Frontal cortex (tissue), 4 donors: ENCODE measurements around the gene ZNF722. TPM values are rescaled to one million over a fixed set of nuclear protein-coding genes. Genes with fewer than 3 reads are reported as not detected.
A peak's percentile ranks its signal among the peaks of the same experiment; 100 is the strongest.
"Not testable (repeated sequence)": the region's sequence is repeated elsewhere in the genome, so short reads cannot be mapped to it uniquely, and the experiment has no call there.

ENCODE experiments used
- DNase-seq, 2 donors: peaks; one replicate each; pipeline ENCODE4 v3.0.0; 2012; ENCODE audit warnings: low spot score in 2 of 2
- FAIRE-seq: peaks from 2 replicates; lab custom pipeline; 2012; peaks lifted over from hg19 to GRCh38; lab: Jason Lieb, UNC
- small RNA-seq: library from RNA; depleted of rRNA; stranded (forward); fragments of <200 nt; gene quantifications from one replicate; pipeline ENCODE3, GENCODE V24; 2014
- total RNA-seq: library from RNA; depleted of rRNA; stranded (reverse); fragments of >200 nt; gene quantifications from one replicate; pipeline ENCODE4 v1.2.3, GENCODE V29; 2014
- donor health status: control.
- donor health status: control.
- donor health status: control.

Gene ZNF722
- not detected for total RNA-seq

DNA sequence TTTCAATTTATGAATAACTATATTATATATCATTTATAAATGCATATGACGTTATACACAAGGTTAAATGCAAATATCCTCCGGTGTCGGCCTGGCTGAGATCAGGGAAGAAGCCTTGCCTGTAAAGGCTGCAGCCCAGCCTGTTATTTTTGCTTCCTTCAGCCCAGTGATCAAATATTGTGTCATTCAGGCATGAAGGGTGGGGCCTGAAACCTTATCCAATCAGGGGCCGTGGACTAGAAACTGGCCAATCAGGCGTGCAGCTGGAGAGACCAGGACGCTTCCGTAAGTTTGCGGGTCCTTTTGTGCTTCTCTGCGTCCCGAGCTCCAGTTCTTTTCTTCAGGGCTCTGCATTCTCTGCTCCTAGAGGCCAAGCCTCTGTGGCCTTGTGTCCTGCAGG, at the start of gene ZNF722:
Gene ZNF722, plus strand, starts transcription at position 301 of the 400 bp plus-strand sequence. CDS start 113 bp downstream, outside the sequence.
- FAIRE-seq (no peak), DNase-seq (no peak)

- no peak for FAIRE-seq
- DNase-seq: no peak
Measured at GRCh38 chr7:63953181-63953580, 45.5 kb upstream of the ZNF722 start.

- DNase-seq: no peak
Measured at GRCh38 chr7:63968629-63969028, 30.0 kb upstream of the ZNF722 start.

DNA sequence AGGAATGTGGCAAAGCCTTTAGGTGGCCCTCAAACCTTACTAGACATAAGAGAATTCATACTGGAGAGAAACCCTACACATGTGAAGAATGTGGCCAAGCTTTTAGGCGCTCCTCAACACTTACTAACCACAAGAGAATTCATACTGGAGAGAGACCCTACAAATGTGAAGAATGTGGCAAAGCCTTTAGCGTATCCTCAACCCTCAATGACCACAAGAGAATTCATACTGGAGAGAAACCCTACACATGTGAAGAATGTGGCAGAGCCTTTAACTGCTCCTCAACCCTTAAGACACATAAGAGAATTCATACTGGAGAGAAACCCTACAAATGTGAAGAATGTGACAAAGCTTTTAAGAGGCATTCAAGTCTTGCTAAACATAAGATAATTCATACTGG, 16.8 kb downstream of the ZNF722 start:
- not testable (repeated sequence) for DNase-seq, FAIRE-seq

More at GRCh38 chr7:63968629-63969028, 30.0 kb upstream of the ZNF722 start:
- FAIRE-seq: no peak

DNA sequence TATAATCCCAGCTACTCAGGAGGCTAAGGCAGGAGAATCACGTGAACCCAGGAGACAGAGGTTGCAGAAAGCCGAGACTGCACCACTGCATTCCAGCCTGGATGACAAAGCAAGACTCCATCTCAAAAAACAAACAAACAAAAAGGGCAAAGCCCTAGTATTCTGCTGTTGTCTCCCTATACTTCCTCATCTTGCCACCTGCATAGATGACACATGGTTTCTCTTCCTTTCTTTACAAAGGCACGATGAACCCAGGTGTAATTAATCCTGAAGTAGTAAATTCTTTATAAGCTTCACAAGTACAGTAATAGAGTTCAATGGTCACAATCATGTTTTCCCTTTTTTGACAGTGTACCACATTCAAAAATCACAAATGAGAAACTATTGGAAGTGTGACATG, 36.7 kb downstream of the ZNF722 start:
- FAIRE-seq (no peak), DNase-seq (no peak)

GRCh38 chr7:64037095-64037494, 38.4 kb downstream of the ZNF722 start:
- FAIRE-seq: no peak
- DNase-seq: no peak

DNA sequence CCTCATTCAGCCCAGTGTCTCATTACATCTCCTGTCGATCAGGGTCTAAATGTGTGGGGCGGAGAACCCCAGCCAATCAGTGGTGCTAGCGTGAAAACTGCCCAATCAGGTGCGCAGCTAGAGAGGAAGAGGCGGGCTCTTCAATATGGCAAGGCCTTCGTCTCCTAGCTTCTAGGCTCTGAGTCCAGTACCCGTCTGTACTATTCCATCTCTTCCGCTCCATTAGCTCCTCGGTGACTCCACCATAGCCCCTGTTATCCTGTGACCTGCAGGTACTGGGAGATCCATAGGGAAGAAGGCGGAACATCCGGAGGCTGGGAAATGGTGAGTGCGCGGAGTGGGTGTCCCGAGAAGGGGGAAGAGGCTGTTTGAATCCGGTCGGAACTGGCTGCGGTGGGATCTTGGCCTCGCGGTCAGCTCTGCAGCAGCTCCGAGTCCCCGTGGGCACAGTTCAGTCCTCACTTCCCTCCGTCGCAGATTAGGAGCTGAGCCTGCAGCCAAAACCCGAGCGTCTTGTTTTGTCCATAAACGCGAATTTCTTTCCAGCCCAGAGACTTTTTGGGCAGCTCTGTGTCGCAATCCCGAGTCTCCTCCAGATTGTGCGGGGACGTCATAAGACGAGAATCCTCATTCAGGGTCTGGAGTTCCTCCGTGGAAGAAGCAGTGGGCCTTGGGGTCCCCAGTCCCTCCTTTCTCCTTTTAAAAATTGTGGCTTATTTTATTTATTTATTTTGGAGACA, 46.8 kb downstream of the ZNF722 start, which contains the start of gene ZNF727:
Gene ZNF727, plus strand, starts transcription at position 134 of the 740 bp plus-strand sequence. Its CDS starts 188 bp downstream, at position 322.
- FAIRE-seq (no peak), DNase-seq (peak; percentile 49 to 59)

- no peak for DNase-seq
- FAIRE-seq: no peak
Measured at GRCh38 chr7:64046041-64046389, 47.4 kb downstream of the ZNF722 start.

Small RNAs within 50 kb of the gene (small RNA-seq; reads per million reads assigned to genes)
- not detected for gene AC092634.1
- gene AC092634.7: not detected
- gene VN1R36P: not detected

Other genes with a start within 250 kb of the ZNF722 start
- gene ZNF727, start 46.6 kb downstream of the ZNF722 start, total RNA-seq: 2.4 TPM
- gene ZNF735, start 208.4 kb downstream of the ZNF722 start, total RNA-seq: not detected
- gene ZNF679, start 229.6 kb downstream of the ZNF722 start, total RNA-seq: not detected